T-cell (primary cell): ENCODE measurements around the gene FBXO41. TPM values are rescaled to one million over a fixed set of nuclear protein-coding genes. Genes with fewer than 3 reads are reported as not detected.

Experiments used
- ATAC-seq, 4 experiments: fragments of 200-7000 bp in 3 of 4; fragments of 150-1000 bp in 1 of 4; cut with Tn5 transposase; replicated peaks in 1 of 4; 1 replicate in 3 of 4; 2 replicates in 1 of 4; pipeline ENCODE4 v1.10.0; 2021; ENCODE audit warnings: moderate library complexity in 3 of 4, mild to moderate bottlenecking in 2 of 4, moderate number of reproducible peaks in 1 of 4
- CTCF ChIA-PET, 2 donors: fragments of 300-600 bp; sonication (Branson Sonifier 250); formaldehyde crosslinking; loops; one replicate each; lab custom pipeline; 2022; ENCODE audit warnings: antibody characterized with exemption in 2 of 2; lab: Charles Lee
- POLR2A ChIA-PET, 2 donors: fragments of 300-600 bp; sonication (Branson Sonifier 250); formaldehyde crosslinking; loops; one replicate each; lab custom pipeline; 2022; ENCODE audit warnings: antibody characterized with exemption in 2 of 2; lab: Charles Lee
- DNase-seq, 35 experiments: peaks; one replicate each; pipeline versions ENCODE4 v3.0.0 to v3.0.0-alpha.2; 2013 to 2023
- H3K27ac ChIP-seq: one replicate; pipeline ENCODE4 v1.5.1; 2013; ENCODE audit warnings: low read length
- H3K27me3 ChIP-seq, 2 experiments: replicated peaks in 1 of 2; 1 replicate in 1 of 2; 2 replicates in 1 of 2; pipeline versions ENCODE4 v1.6.1 to v1.7.0; 2013; ENCODE audit warnings: low read length in 1 of 2, mixed read lengths in 1 of 2; ENCODE audit not compliant: control insufficient read depth in 2 of 2, insufficient read depth in 2 of 2; ENCODE audit errors: extremely low read depth in 1 of 2
- H3K36me3 ChIP-seq, 2 donors: 1 replicate in 1 of 2; 2 replicates in 1 of 2; pipeline versions ENCODE4 v1.6.1 to v1.7.0; 2013; ENCODE audit warnings: low read length in 1 of 2; ENCODE audit not compliant: control insufficient read depth in 2 of 2, insufficient read depth in 1 of 2; ENCODE audit errors: extremely low read depth in 1 of 2
- H3K4me1 ChIP-seq, 2 experiments: 1 replicate in 1 of 2; 2 replicates in 1 of 2; pipeline versions ENCODE4 v1.6.1 to v1.7.0; 2013; ENCODE audit warnings: low read length in 2 of 2, mixed read lengths in 1 of 2; ENCODE audit not compliant: insufficient read depth in 2 of 2, control insufficient read depth in 1 of 2; ENCODE audit errors: extremely low read depth in 1 of 2
- H3K4me3 ChIP-seq, 2 donors: 1 replicate in 1 of 2; 2 replicates in 1 of 2; pipeline versions ENCODE4 v1.5.1 to v1.7.0; 2013; ENCODE audit warnings: mild to moderate bottlenecking in 2 of 2, low read length in 1 of 2, moderate library complexity in 1 of 2; ENCODE audit not compliant: control insufficient read depth in 1 of 2; ENCODE audit errors: extremely low read depth in 1 of 2
- H3K9me3 ChIP-seq: 2 replicates; pipeline ENCODE4 v1.7.0; 2013
- H3K27ac Mint-ChIP-seq, 2 donors: one replicate each; pipeline ENCODE4 v1.8.0; 2020 to 2021; ENCODE audit warnings: mild to moderate bottlenecking in 2 of 2, mixed read lengths in 2 of 2
- H3K27me3 Mint-ChIP-seq, 2 donors: one replicate each; pipeline ENCODE4 v1.8.0; 2021 to 2022; ENCODE audit warnings: mixed read lengths in 2 of 2
- H3K36me3 Mint-ChIP-seq: one replicate; pipeline ENCODE4 v1.8.0; 2021; ENCODE audit warnings: mixed read lengths
- H3K4me1 Mint-ChIP-seq, 3 donors: one replicate each; pipeline ENCODE4 v1.8.0; 2020 to 2022; ENCODE audit warnings: mixed read lengths in 3 of 3, mild to moderate bottlenecking in 1 of 3
- H3K4me3 Mint-ChIP-seq, 3 donors: one replicate each; pipeline ENCODE4 v1.8.0; 2020 to 2022; ENCODE audit warnings: mild to moderate bottlenecking in 3 of 3, mixed read lengths in 3 of 3, moderate library complexity in 3 of 3
- H3K9me3 Mint-ChIP-seq, 3 donors: one replicate each; pipeline ENCODE4 v1.8.0; 2020 to 2022; ENCODE audit warnings: mixed read lengths in 3 of 3
- WGBS: methylation state at CpG from one replicate; pipeline ENCODE4 v1.1.5; 2013; ENCODE audit warnings: missing lambda C conversion rate; ENCODE audit not compliant: insufficient coverage; 5-methylcytosine and 5-hydroxymethylcytosine counted together
- total RNA-seq, 35 experiments: library from RNA in 6 of 35; stranded (reverse) in 6 of 35; fragments of 120-200 nt in 1 of 35; gene quantifications; one replicate each; pipeline versions ENCODE4 v1.2.1 to v1.2.4 and lab custom pipeline; 2013 to 2026

Gene FBXO41
- total RNA-seq, 5 donors from 2014 or later (not counting 1 experiment from before 2014, with no cell fraction given): 17.6 to 23.7 (median 19.6) TPM

DNA sequence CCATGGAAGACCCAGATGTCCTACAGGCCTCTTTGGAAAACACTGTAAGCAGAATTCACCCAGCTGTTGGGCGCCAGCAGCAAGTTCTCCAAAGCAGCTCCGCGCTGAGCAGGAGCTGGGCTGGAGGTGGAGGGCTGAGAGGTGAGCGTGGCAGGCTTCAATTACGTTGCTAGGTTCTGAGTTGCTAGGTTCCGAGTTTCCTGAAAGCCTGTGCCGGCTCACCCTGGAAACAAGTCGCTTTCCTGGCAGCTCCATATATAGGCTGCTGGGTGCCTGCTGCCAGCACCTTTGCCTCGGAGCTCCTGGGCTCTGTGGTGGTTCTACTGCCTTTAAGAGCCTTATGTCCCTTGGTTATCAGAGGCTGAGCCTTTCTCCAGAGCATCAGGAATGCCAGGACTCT is 23.4 kb upstream of the FBXO41 start:
- Histone ChIP-seq H3K4me1 (no peaks in the 10 kb centered on the region), H3K9me3 (no peaks in the 10 kb centered on the region), H3K36me3 (no peaks in the 10 kb centered on the region), H3K27ac (no peak overlapping the region), H3K4me3 (no peak overlapping the region), H3K27me3 (peaks cover 2 to 15% of the 10 kb centered on the region in 2 experiments)
- ChIA-PET POLR2A (no interaction called here), CTCF (no interaction called here)
- H3K4me1 Mint-ChIP-seq: no peaks in the 10 kb centered on the region
- H3K9me3 Mint-ChIP-seq: no peaks in the 10 kb centered on the region
- H3K27me3 Mint-ChIP-seq: peaks cover 27 to 29% of the 10 kb centered on the region in 2 donors
- ATAC-seq: no peak
- no peak for DNase-seq
- H3K4me3 Mint-ChIP-seq: no peak overlapping the region
- 77% methylated on average over 9 of the region's 9 CpGs for WGBS
- H3K27ac Mint-ChIP-seq: no peak overlapping the region
- no peaks in the 10 kb centered on the region for H3K36me3 Mint-ChIP-seq

DNA sequence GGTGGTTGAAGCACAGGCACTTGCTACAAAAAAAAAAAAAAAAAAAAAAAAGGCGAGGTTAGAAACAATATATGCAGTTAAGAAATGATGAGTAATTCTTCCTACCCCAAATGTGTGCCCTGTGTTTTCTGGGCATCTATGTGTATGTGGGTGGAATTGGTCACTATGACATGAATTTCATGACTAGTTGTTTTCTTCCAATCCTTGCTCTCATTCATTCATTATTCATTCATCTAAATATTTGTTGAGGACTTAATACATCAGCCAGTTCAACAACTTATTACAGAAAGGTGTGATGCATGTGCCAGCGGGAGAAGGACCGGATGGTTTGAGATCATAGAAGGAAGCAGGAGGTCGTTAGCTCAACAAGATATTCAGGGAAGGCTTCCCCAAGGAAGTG is 17.4 kb upstream of the FBXO41 start:
- H3K4me1 ChIP-seq: no peaks in the 10 kb centered on the region
- POLR2A ChIA-PET: no interaction called here
- CTCF ChIA-PET: no interaction called here
- Mint-ChIP-seq H3K4me1 (no peaks in the 10 kb centered on the region), H3K9me3 (no peaks in the 10 kb centered on the region), H3K27me3 (peaks cover 52 to 54% of the 10 kb centered on the region in 2 donors), H3K4me3 (no peak overlapping the region), H3K36me3 (no peaks in the 10 kb centered on the region), H3K27ac (no peak overlapping the region)
- no peak overlapping the region for H3K27ac ChIP-seq
- ATAC-seq: no peak
- 77% methylated on average over 3 of the region's 4 CpGs for WGBS
- H3K36me3 ChIP-seq: no peaks in the 10 kb centered on the region
- H3K4me3 ChIP-seq: no peak overlapping the region
- H3K9me3 ChIP-seq: no peaks in the 10 kb centered on the region
- peaks cover 14 to 32% of the 10 kb centered on the region in 2 experiments for H3K27me3 ChIP-seq
- DNase-seq: no peak

DNA sequence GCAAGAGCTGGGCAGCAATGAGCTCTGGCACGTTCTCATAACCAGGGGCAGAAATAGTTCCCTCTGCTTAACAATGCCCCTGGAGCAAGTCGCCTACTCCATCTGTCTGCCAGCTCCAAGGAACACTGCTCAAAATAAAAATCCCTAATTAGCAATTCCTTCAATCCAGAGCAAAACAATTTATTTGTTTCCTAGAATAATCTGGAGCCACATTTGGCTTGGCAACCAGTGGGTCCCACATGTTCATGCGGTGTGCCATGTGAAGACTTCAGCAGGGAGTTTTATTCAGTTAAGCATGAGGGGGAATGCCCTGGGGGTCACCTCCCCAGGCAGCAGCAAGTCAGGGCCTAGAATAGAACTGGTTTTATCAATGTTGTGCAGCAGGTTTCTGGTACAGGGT is 16.6 kb upstream of the FBXO41 start:
- no peaks in the 10 kb centered on the region for H3K36me3 ChIP-seq
- no peak for ATAC-seq
- Mint-ChIP-seq H3K9me3 (no peaks in the 10 kb centered on the region), H3K27me3 (peaks cover 58 to 59% of the 10 kb centered on the region in 2 donors), H3K27ac (no peak overlapping the region), H3K36me3 (no peaks in the 10 kb centered on the region), H3K4me3 (no peak overlapping the region), H3K4me1 (no peaks in the 10 kb centered on the region)
- POLR2A ChIA-PET: no interaction called here
- no peaks in the 10 kb centered on the region for H3K9me3 ChIP-seq
- H3K4me3 ChIP-seq: no peak overlapping the region
- DNase-seq: no peak
- no peak overlapping the region for H3K27ac ChIP-seq
- CTCF ChIA-PET: no interaction called here
- no peaks in the 10 kb centered on the region for H3K4me1 ChIP-seq
- H3K27me3 ChIP-seq: peaks cover 12 to 35% of the 10 kb centered on the region in 2 experiments
- WGBS: 43% methylated on average over 2 of the region's 3 CpGs

GRCh38 chr2:73297586-73297985 is 13.3 kb upstream of the FBXO41 start:
- peaks cover 8 to 10% of the 10 kb centered on the region in 2 experiments for H3K4me1 ChIP-seq
- peaks cover 28 to 50% of the 10 kb centered on the region in 2 experiments for H3K27me3 ChIP-seq
- H3K9me3 ChIP-seq: no peaks in the 10 kb centered on the region
- H3K27me3 Mint-ChIP-seq: peaks cover 61 to 67% of the 10 kb centered on the region in 2 donors
- no peaks in the 10 kb centered on the region for H3K36me3 ChIP-seq
- WGBS: 63% methylated on average over 1 of the region's 4 CpGs
- H3K4me3 ChIP-seq: no peak overlapping the region
- no peaks in the 10 kb centered on the region for H3K9me3 Mint-ChIP-seq
- H3K36me3 Mint-ChIP-seq: no peaks in the 10 kb centered on the region
- CTCF ChIA-PET: interaction anchor here in 1 of 2 donors (0.6 kb wide), 1 partner anchor 89 kb away, joined by 3 read pairs; no protein-coding TSS in a partner anchor
- ATAC-seq (no peak), DNase-seq (no peak)
- H3K4me3 Mint-ChIP-seq: no peak overlapping the region
- H3K4me1 Mint-ChIP-seq: peaks cover 0 to 7% (median 5%) of the 10 kb centered on the region in 3 donors
- H3K27ac Mint-ChIP-seq: no peak overlapping the region
- POLR2A ChIA-PET: no interaction called here
- no peak overlapping the region for H3K27ac ChIP-seq

- WGBS: 8% methylated on average over 2 of the region's 2 CpGs
- CTCF ChIA-PET: interaction anchor here (0.6 kb wide), 2 partner anchors 60 to 88 kb away, joined by 3 read pairs; no protein-coding TSS in a partner anchor
- H3K36me3 Mint-ChIP-seq: no peaks in the 10 kb centered on the region
Measured at GRCh38 chr2:73297151-73297559, 12.9 kb upstream of the FBXO41 start.

DNA sequence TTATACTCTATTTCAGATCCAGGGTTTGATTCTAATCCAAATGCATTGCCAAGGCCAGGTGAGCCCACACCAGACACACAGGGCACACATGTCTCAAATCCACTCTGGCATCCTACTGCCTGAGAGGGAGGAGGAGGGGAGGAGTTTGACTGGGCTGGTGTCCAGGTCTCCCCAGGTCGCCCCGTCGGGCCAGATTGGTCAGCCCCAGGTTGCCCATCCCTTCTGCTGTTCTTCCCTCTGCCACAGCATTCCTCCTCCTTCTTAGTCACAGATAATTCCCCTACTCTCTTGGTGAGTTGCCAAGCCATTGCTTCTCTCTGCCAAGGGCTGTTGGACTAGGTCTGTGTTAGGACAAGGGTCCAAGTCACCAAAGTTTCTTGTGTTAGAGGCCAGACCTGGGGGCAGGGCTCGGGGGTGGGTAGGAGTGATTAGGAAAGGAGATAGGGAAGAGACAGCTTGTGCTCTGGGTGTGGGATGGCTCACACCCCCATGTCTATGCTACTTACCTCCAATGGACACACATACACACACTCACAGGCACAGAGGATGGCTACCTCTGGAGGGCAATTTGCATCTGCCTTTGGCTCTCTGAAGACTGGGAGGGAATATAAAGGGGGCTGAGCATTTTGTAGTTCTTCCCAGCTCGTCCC is 11.6 kb upstream of the FBXO41 start:
- Mint-ChIP-seq H3K27ac (peak overlapping the region in 1 of 2 donors; percentile 15), H3K9me3 (no peaks in the 10 kb centered on the region), H3K36me3 (no peaks in the 10 kb centered on the region), H3K4me1 (peaks cover 9 to 15% (median 15%) of the 10 kb centered on the region in 3 donors), H3K27me3 (peaks cover 58 to 68% of the 10 kb centered on the region in 2 donors), H3K4me3 (no peak overlapping the region)
- Histone ChIP-seq H3K4me1 (peaks cover 19 to 27% of the 10 kb centered on the region in 2 experiments), H3K9me3 (no peaks in the 10 kb centered on the region), H3K27ac (no peak overlapping the region), H3K4me3 (no peak overlapping the region), H3K36me3 (no peaks in the 10 kb centered on the region), H3K27me3 (peaks cover 23 to 61% of the 10 kb centered on the region in 2 experiments)
- ATAC-seq: no peak
- CTCF ChIA-PET: no interaction called here
- no CpG with 5 or more reads among the region's 5 CpGs for WGBS
- no peak for DNase-seq
- POLR2A ChIA-PET: interaction anchor here in 1 of 2 donors (0.7 kb wide), 1 partner anchor 42 kb away, joined by 4 read pairs; no protein-coding TSS in a partner anchor

More at GRCh38 chr2:73297151-73297559, 12.9 kb upstream of the FBXO41 start:
- Mint-ChIP-seq H3K4me1 (peaks cover 0 to 9% (median 7%) of the 10 kb centered on the region in 3 donors), H3K9me3 (no peaks in the 10 kb centered on the region), H3K4me3 (no peak overlapping the region), H3K27me3 (peaks cover 57 to 65% of the 10 kb centered on the region in 2 donors), H3K27ac (no peak overlapping the region)
- Histone ChIP-seq H3K27ac (no peak overlapping the region), H3K9me3 (no peaks in the 10 kb centered on the region), H3K4me3 (no peak overlapping the region), H3K36me3 (no peaks in the 10 kb centered on the region), H3K27me3 (peaks cover 30 to 51% of the 10 kb centered on the region in 2 experiments), H3K4me1 (peaks cover 10 to 14% of the 10 kb centered on the region in 2 experiments)
- POLR2A ChIA-PET: no interaction called here
- DNase-seq: no peak
- no peak for ATAC-seq
